Hematopoietic multipotent progenitor cell treated with erythropoietin and hydrocortisone succinate and interleukin-3 and kit ligand, for 15 days (in vitro differentiated cells): Measurements from ENCODE around the gene HSPA1A.
"Not testable (repeated sequence)": the region's sequence is repeated elsewhere in the genome, so short reads cannot be mapped to it uniquely, and the experiment has no call there.

ENCODE experiments used
- DNase-seq: peaks from one replicate; pipeline ENCODE4 v3.0.0-alpha.2; 2015; ENCODE audit warnings: low spot score

The HSPA1A gene

GRCh38 chr6:31836474-31837368 is 21.4 kb downstream of the HSPA1A start:
- peak; percentile 38 for DNase-seq

- no peak for DNase-seq
Observed at GRCh38 chr6:31837369-31838113, 22.2 kb downstream of the HSPA1A start.

GRCh38 chr6:31838114-31838553 is 22.8 kb downstream of the HSPA1A start:
- not testable (repeated sequence) for DNase-seq

GRCh38 chr6:31838968-31839367 is 23.6 kb downstream of the HSPA1A start:
- DNase-seq: no peak

- DNase-seq: not testable (repeated sequence)
Observed at GRCh38 chr6:31839779-31840126, 24.4 kb downstream of the HSPA1A start.

GRCh38 chr6:31842053-31842452 is 26.7 kb downstream of the HSPA1A start:
- no peak for DNase-seq

GRCh38 chr6:31844507-31844906 is 29.2 kb downstream of the HSPA1A start:
- no peak for DNase-seq

- DNase-seq: no peak
Observed at GRCh38 chr6:31847276-31847978, 32.1 kb downstream of the HSPA1A start.

- DNase-seq: no peak
Observed at GRCh38 chr6:31850765-31851484, 35.6 kb downstream of the HSPA1A start.

- no peak for DNase-seq
Observed at GRCh38 chr6:31851485-31851832, 36.1 kb downstream of the HSPA1A start.

- not testable (repeated sequence) for DNase-seq
Observed at GRCh38 chr6:31851980-31852718, 36.8 kb downstream of the HSPA1A start.

GRCh38 chr6:31857774-31858173 is 42.4 kb downstream of the HSPA1A start:
- not testable (repeated sequence) for DNase-seq

- no peak for DNase-seq
Observed at GRCh38 chr6:31858707-31859106, 43.4 kb downstream of the HSPA1A start.

GRCh38 chr6:31859923-31860322 is 44.6 kb downstream of the HSPA1A start:
- no peak for DNase-seq

GRCh38 chr6:31860349-31860748 is 45.0 kb downstream of the HSPA1A start:
- no peak for DNase-seq

GRCh38 chr6:31861150-31861549 is 45.8 kb downstream of the HSPA1A start:
- DNase-seq: no peak

- DNase-seq: no peak
Observed at GRCh38 chr6:31861919-31862343, 46.6 kb downstream of the HSPA1A start.

GRCh38 chr6:31862344-31863235 is 47.2 kb downstream of the HSPA1A start, which contains the start of gene NEU1:
Gene NEU1 (minus strand): TSS chr6:31862821. CDS start chr6:31862776, 45 bp downstream.
- DNase-seq: peak; percentile 100

GRCh38 chr6:31864123-31864562 is 48.8 kb downstream of the HSPA1A start:
- not testable (repeated sequence) for DNase-seq

GRCh38 chr6:31864818-31865204 is 49.5 kb downstream of the HSPA1A start:
- no peak for DNase-seq
